Spleen (tissue), 7 donors: ENCODE data around the gene C1QTNF8.

Experiments
- POLR2A ChIP-seq, 3 donors: fragments of 450-650 bp; IDR thresholded peaks; one replicate each; pipeline ENCODE4 v1.5.1; 2017; ENCODE audit warnings: antibody characterized with exemption in 3 of 3, mild to moderate bottlenecking in 1 of 3
- POLR2AphosphoS5 ChIP-seq, 3 donors: sonication (generic); formaldehyde crosslinking; IDR thresholded peaks; one replicate each; pipeline ENCODE4 v1.5.1; 2017; ENCODE audit warnings: antibody characterized with exemption in 3 of 3
- TF ChIP-seq, protein P1 (sequence below), 11 experiments: fragments of 200-600 bp in 7 of 11; fragments of 450-650 bp in 4 of 11; sonication (generic) in 4 of 11; IDR thresholded peaks in 8 of 11; conservative IDR thresholded peaks in 3 of 11; 1 replicate in 7 of 11; 2 replicates in 4 of 11; pipeline versions ENCODE4 v1.4.0 to v1.8.0; 2016 to 2021; ENCODE audit warnings: antibody characterized with exemption in 11 of 11, inconsistent platforms in 4 of 11, mild to moderate bottlenecking in 1 of 11
- donor health status: DM: no; HTN: no; CAD: no; lungs with moderate emphysema.
- donor health status: DM: no; HTN: no; CAD: no.
- donor health status: DM: no; HTN: no; CAD: no.

GRCh38 chr16:1101133-1101532 lies 5.1 kb upstream of the C1QTNF8 start:
- TF ChIP-seq POLR2A (IDR thresholded peaks at IDR 0.05) (no peak), POLR2AphosphoS5 (IDR thresholded peaks at IDR 0.05) (no peak)
- TF ChIP-seq, protein P1, sequence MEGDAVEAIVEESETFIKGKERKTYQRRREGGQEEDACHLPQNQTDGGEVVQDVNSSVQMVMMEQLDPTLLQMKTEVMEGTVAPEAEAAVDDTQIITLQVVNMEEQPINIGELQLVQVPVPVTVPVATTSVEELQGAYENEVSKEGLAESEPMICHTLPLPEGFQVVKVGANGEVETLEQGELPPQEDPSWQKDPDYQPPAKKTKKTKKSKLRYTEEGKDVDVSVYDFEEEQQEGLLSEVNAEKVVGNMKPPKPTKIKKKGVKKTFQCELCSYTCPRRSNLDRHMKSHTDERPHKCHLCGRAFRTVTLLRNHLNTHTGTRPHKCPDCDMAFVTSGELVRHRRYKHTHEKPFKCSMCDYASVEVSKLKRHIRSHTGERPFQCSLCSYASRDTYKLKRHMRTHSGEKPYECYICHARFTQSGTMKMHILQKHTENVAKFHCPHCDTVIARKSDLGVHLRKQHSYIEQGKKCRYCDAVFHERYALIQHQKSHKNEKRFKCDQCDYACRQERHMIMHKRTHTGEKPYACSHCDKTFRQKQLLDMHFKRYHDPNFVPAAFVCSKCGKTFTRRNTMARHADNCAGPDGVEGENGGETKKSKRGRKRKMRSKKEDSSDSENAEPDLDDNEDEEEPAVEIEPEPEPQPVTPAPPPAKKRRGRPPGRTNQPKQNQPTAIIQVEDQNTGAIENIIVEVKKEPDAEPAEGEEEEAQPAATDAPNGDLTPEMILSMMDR (IDR thresholded peaks at IDR 0.05 in 8 of 11, conservative IDR thresholded peaks at IDR 0.05 in 3 of 11), result no peak
